Mesothelial cell of epicardium (in vitro differentiated cells): Measurements from ENCODE around the gene ZSWIM7. TPM values are rescaled to one million over a fixed set of nuclear protein-coding genes. Genes with fewer than 3 reads are reported as not detected.
"Not testable (repeated sequence)": the region's sequence is repeated elsewhere in the genome, so short reads cannot be mapped to it uniquely, and the experiment has no call there.

Source experiments
- DNase-seq, 2 experiments: peaks; one replicate each; pipeline ENCODE4 v3.0.0; 2021; ENCODE audit warnings: low spot score in 2 of 2; ENCODE audit not compliant: unreplicated experiment in 2 of 2
- H3K27ac Mint-ChIP-seq: 2 replicates; pipeline ENCODE4 v1.8.0; 2021; ENCODE audit warnings: mixed read lengths
- H3K27me3 Mint-ChIP-seq: 2 replicates; pipeline ENCODE4 v1.8.0; 2021; ENCODE audit warnings: low read depth, mixed read lengths
- H3K36me3 Mint-ChIP-seq: 2 replicates; pipeline ENCODE4 v1.8.0; 2021; ENCODE audit warnings: mixed read lengths
- H3K4me1 Mint-ChIP-seq: 2 replicates; pipeline ENCODE4 v1.8.0; 2021; ENCODE audit warnings: mixed read lengths
- H3K4me3 Mint-ChIP-seq: 2 replicates; pipeline ENCODE4 v1.8.0; 2021; ENCODE audit warnings: mild to moderate bottlenecking, moderate library complexity, mixed read lengths
- H3K9me3 Mint-ChIP-seq: 2 replicates; pipeline ENCODE4 v1.8.0; 2021; ENCODE audit warnings: mixed read lengths
- CTCF ChIP-seq: fragments of 200-600 bp; sonication (generic); IDR thresholded peaks from one replicate; pipeline ENCODE4 v1.5.0; 2021; ENCODE audit warnings: antibody characterized with exemption; ENCODE audit not compliant: unreplicated experiment
- total RNA-seq: library from RNA; stranded (reverse); gene quantifications from 3 replicates; pipeline ENCODE4 v1.2.1, GENCODE V29; 2021

ZSWIM7 gene
- total RNA-seq, 1 donor from 2014 or later = 29.2 TPM

DNA sequence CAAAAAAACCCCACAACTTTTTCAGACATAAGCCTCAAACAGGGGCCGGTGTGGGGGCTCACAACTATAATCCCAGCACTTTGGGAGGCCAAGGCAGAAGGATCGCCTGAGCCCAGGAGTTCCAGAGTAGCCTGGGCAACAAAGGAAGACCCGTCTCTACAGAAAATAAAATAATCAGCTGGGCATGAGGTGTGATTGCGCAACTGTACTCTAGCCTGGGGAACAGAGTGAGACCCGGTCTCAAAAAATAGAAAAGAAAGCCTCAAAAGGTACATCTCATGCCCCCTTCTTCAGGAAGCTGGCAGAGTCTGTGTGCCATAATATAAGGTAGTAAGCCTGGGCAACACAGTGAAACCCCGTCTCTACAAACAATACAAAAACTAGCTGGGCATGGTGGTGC is 3.2 kb downstream of the ZSWIM7 start:
- H3K9me3 Mint-ChIP-seq = no peaks in the 10 kb centered on the region
- no peak overlapping the region for H3K4me3 Mint-ChIP-seq
- peaks cover 5% of the 10 kb centered on the region for H3K36me3 Mint-ChIP-seq
- DNase-seq = no peak
- no peak overlapping the region for H3K27ac Mint-ChIP-seq
- peaks cover 13% of the 10 kb centered on the region for H3K4me1 Mint-ChIP-seq
- no peaks in the 10 kb centered on the region for H3K27me3 Mint-ChIP-seq
- TF ChIP-seq CTCF = no peak

DNA sequence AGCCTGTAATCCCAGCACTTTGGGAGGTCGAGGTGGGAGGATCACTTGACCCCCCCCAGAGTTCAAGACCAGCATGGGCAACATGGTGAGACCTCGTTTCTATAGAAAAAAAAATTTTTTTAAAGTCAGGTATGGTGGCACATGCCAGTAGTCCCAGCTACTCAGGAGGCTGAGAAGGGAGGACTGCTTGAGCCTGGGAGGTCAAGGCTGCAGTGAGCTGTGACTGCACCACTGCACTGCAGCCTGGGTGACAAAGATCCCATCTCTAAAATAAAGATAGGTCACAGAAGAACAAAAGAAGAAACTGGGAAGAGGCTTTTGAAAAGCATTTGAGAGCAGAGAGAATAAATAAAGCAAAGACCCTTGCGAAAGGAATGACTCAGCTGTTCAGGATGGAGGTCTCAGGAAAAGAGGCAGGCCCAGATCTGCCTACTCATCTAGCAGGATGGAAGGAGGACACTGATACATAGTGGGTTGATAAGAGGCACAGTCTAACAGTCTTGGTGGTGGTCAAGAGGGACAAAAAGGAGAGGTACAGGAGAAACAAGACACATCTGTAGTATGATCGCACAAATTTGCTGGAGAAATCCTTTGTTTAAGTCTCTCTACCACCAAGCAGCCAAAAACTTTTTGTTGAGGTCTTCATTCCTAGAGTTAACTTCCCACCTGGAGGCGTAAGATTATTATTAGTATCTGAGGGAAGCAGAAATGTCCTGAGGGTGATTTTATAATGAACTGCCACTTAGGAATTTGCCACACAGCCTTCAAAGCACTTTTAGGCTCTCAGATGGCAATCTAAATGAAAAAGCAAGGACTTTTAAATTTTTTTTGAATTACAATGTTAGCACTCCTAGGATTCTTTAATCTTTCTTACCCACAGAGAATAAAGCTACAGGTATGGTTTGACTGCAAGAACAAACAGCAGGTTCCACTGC is 17.6 kb downstream of the ZSWIM7 start:
- Mint-ChIP-seq H3K36me3 (peaks cover 46% of the 10 kb centered on the region), H3K27me3 (no peaks in the 10 kb centered on the region), H3K4me3 (no peak overlapping the region), H3K27ac (no peak overlapping the region), H3K9me3 (peaks cover 6% of the 10 kb centered on the region), H3K4me1 (no peaks in the 10 kb centered on the region)
- DNase-seq = no peak
- TF ChIP-seq CTCF = no peak

GRCh38 chr17:15981208-15981607 is 18.3 kb downstream of the ZSWIM7 start:
- peaks cover 40% of the 10 kb centered on the region for H3K36me3 Mint-ChIP-seq
- H3K9me3 Mint-ChIP-seq = peaks cover 6% of the 10 kb centered on the region
- no peak for DNase-seq

DNA sequence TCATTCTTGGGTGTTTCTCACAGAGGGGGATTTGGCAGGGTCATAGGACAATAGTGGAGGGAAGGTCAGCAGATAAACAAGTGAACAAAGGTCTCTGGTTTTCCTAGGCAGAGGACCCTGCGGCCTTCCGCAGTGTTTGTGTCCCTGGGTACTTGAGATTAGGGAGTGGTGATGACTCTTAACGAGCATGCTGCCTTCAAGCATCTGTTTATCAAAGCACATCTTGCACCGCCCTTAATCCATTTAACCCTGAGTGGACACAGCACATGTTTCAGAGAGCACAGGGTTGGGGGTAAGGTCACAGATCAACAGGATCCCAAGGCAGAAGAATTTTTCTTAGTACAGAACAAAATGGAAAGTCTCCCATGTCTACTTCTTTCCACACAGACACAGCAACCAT is 20.5 kb downstream of the ZSWIM7 start:
- H3K9me3 Mint-ChIP-seq, H3K4me1 Mint-ChIP-seq, DNase-seq, H3K4me3 Mint-ChIP-seq, H3K27me3 Mint-ChIP-seq, H3K27ac Mint-ChIP-seq: not testable (repeated sequence)
- peaks cover 46% of the 10 kb centered on the region for H3K36me3 Mint-ChIP-seq

More at GRCh38 chr17:15981208-15981607, 18.3 kb downstream of the ZSWIM7 start:
- Mint-ChIP-seq H3K4me1 (no peaks in the 10 kb centered on the region), H3K4me3 (no peak overlapping the region), H3K27me3 (no peaks in the 10 kb centered on the region), H3K27ac (no peak overlapping the region)
- no peak for TF ChIP-seq CTCF

GRCh38 chr17:15978606-15979005 is 20.9 kb downstream of the ZSWIM7 start:
- no peak for TF ChIP-seq CTCF

GRCh38 chr17:15977894-15978293 is 21.6 kb downstream of the ZSWIM7 start:
- no peak for DNase-seq
- no peaks in the 10 kb centered on the region for H3K4me1 Mint-ChIP-seq
- TF ChIP-seq CTCF = no peak
- H3K27ac Mint-ChIP-seq = no peak overlapping the region
- H3K4me3 Mint-ChIP-seq = no peak overlapping the region
- H3K36me3 Mint-ChIP-seq = peaks cover 41% of the 10 kb centered on the region
- peaks cover 6% of the 10 kb centered on the region for H3K9me3 Mint-ChIP-seq
- H3K27me3 Mint-ChIP-seq = no peaks in the 10 kb centered on the region

More at GRCh38 chr17:15978606-15979005, 20.9 kb downstream of the ZSWIM7 start:
- no peaks in the 10 kb centered on the region for H3K4me1 Mint-ChIP-seq
- no peaks in the 10 kb centered on the region for H3K27me3 Mint-ChIP-seq
- no peak overlapping the region for H3K4me3 Mint-ChIP-seq
- peaks cover 43% of the 10 kb centered on the region for H3K36me3 Mint-ChIP-seq
- peaks cover 6% of the 10 kb centered on the region for H3K9me3 Mint-ChIP-seq
- no peak overlapping the region for H3K27ac Mint-ChIP-seq
- no peak for DNase-seq
